NCI-H2029 (cell line): ENCODE results near the gene GABARAP.

Source experiments
- DNase-seq: peaks from one replicate; lab custom pipeline; 2025; lab: John Stamatoyannopoulos, UW

Gene GABARAP

DNA sequence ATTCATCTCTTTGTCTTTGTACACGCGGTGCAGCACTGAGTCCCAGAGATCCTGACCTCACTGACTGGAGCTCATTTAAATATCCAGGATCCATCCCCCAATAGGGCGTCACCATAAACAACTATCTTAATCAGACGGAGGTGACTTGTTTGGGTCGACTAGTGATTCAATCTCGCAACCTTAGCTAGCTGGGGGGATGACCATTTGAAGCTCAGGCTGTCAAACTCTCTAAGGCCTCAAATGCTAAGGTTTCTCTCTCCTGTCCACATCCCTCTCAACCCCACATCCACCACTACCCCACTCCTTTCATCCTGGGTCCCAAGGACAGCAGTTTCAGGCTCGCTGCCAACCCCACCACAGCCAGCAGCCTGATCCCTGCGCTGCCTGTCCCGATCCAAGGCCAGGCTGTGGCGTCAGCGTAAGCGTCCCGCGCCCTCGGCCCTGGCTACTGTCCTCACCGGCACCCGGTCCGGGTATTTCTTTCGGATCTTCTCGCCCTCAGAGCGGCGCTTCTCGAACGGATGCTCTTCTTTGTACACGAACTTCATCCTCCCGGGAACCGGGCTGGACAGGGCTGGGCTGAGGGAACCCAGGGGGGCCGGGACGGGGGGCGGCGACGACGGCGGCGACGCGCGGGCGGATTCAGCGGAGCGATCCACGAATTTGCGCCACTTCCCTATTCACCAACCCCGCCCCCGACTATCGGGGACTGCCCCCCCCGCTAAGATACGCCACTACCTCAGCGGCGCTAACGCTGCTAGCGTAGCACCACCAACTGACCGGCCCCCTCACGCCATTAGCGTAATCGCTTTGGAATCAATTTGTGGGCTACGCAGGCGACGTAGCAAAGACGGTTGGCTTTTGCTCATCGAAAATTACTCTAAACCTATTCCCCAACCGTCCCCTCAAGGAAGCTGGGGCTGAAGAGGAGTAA, at the start of gene GABARAP:
Gene GABARAP (minus strand): TSS at position 667 of the 934 bp plus-strand sequence. CDS start 119 bp downstream, at position 548.
- peak; percentile 62 for DNase-seq

GRCh38 chr17:7290685-7291084, 48.4 kb upstream of the GABARAP start:
- DNase-seq = no peak

- DNase-seq = no peak
Observed at GRCh38 chr17:7290166-7290565, 47.9 kb upstream of the GABARAP start.

- no peak for DNase-seq
Observed at GRCh38 chr17:7289256-7290032, 47.2 kb upstream of the GABARAP start.

- no peak for DNase-seq
Observed at GRCh38 chr17:7285679-7286078, 43.4 kb upstream of the GABARAP start.

DNA sequence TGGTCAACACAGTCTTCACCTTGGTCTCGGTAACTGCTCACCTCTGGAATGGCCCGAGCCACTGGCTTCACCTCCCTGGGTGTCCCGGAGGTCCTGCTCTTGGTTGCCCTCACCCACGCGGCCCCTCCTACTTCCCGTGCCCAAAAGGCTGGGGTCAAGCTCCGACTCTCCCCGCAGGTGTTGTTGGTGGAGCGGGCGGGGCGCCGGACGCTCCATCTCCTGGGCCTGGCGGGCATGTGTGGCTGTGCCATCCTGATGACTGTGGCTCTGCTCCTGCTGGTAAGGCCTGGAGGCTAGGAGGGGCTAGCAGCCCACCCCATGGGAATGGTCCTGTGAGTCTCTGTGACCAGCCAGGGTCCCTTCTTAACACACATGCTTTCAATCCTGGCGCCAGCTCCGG, 42.7 kb upstream of the GABARAP start:
- no peak for DNase-seq

DNA sequence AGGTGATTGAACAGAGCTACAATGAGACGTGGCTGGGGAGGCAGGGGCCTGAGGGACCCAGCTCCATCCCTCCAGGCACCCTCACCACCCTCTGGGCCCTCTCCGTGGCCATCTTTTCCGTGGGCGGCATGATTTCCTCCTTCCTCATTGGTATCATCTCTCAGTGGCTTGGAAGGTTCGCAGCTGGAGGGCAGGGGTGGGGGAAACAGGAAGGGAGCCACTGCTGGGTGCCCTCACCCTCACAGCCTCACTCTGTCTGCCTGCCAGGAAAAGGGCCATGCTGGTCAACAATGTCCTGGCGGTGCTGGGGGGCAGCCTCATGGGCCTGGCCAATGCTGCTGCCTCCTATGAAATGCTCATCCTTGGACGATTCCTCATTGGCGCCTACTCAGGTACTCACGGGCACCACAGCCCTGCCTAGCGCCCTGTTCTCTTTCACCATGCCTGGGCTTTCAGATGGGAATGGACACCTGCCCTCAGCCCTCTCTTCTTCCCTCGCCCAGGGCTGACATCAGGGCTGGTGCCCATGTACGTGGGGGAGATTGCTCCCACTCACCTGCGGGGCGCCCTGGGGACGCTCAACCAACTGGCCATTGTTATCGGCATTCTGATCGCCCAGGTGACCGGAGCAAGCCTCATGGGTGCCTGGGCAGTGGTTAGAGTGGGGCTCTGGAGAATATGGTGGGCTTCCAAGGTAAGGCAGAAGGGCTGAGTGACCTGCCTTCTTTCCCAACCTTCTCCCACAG, 41.4 kb upstream of the GABARAP start:
- DNase-seq = no peak

DNA sequence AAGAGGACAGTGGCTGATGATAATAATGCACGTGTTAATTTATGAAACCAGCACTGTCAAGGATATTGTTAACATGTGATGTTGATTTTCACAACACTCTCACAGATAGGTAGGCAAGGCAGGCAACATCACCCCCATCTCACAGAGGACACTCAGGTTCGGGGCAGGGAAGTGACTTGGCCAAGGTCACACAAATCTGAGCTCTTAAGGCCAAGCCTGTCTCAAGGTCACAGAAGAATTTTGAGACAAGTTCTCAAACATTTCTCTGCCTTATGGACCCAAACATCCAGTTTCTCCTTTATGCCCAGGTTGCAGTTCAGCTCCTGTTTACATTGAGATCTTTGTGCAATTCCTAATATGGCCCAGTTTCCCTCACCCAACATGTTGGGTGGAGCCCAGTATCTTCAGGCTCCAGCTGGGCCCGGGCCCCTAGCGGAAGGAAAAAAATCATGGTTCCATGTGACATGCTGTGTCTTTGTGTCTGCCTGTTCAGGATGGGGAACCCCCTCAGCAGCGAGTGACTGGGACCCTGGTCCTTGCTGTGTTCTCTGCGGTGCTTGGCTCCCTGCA, 40.6 kb upstream of the GABARAP start:
- DNase-seq = no peak

DNA sequence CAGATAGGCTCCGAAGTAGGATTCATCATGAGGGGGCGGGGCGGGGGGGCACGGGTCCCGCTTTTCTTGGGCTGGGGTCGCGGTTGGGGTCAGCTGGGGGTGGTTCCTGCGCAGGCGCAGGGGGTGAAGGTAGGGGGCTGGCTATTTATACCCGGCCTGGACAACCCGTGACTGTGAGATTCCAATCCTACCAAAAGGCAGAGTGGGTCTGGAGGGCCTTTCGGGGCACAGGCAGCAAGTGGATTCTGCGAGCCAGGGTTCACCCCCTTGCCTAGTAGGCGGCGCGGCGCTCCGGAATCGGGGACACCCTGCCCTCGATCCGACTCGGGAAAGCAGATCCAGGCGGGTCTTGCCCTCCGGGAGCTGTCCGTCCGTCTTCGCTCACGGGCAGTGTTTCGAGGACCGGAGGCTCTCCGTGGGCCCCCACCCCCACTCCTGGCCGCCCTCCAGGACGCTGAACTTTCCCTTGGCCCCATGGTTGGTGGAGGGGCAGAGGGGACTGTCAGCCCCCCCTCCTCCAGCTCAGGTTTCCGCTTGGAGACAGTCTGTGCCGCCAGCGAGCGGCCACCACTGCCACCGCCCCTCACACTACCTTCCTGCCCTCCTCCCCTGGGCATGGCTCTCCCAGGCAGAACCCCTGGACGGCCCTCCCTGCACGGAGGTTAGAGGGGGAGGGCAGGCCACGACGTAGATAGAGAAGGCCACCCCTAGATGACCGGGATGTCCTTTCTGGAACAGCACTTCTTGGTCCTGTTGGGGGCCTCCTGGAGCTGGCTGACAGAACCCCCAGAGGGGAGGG, 39.9 kb upstream of the GABARAP start:
- no peak for DNase-seq

GRCh38 chr17:7281074-7281952, 39.1 kb upstream of the GABARAP start, which contains the start of gene SLC2A4:
Gene SLC2A4 (plus strand): TSS chr17:7281718. CDS start chr17:7281935, 217 bp downstream.
- peak; percentile 66 for DNase-seq

- peak; percentile 31 for DNase-seq
Observed at GRCh38 chr17:7280519-7281073, 38.3 kb upstream of the GABARAP start.

DNA sequence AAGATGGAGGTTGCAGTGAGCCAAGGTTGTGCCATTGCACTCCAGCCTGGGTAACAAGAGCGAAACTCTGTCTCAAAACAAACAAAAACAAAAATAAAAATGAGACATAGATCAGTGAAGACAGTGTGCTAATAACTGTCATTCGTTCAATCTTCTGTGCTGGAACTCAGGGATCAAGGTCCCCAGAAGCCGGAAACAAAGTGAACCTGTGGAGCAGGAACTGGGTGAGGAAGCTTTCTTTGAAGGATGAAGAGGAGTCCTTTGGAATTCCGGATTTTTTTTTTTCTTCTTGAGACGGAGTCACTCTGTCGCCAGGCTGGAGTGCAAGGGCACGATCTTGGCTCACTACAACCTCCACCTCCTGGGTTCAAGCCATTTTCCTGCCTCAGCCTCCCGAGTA, 37.2 kb upstream of the GABARAP start:
- no peak for DNase-seq

- no peak for DNase-seq
Observed at GRCh38 chr17:7266784-7267183, 24.5 kb upstream of the GABARAP start.

DNA sequence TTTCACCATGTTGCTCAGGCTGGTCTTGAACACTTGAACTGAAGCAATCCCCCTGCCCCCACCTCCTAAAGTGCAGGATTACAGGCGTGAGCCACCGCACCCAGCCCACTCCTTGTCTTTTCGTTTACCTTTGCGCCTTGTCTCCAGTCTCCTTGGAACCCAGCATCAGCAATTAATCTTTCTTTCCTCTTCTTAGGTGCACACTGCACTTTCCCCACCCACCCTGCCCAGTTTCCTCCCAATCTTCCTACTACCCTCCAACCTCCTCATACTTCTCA, 21.5 kb upstream of the GABARAP start:
- DNase-seq = no peak

- peak; percentile 43 for DNase-seq
Observed at GRCh38 chr17:7262935-7263800, 20.9 kb upstream of the GABARAP start.

DNA sequence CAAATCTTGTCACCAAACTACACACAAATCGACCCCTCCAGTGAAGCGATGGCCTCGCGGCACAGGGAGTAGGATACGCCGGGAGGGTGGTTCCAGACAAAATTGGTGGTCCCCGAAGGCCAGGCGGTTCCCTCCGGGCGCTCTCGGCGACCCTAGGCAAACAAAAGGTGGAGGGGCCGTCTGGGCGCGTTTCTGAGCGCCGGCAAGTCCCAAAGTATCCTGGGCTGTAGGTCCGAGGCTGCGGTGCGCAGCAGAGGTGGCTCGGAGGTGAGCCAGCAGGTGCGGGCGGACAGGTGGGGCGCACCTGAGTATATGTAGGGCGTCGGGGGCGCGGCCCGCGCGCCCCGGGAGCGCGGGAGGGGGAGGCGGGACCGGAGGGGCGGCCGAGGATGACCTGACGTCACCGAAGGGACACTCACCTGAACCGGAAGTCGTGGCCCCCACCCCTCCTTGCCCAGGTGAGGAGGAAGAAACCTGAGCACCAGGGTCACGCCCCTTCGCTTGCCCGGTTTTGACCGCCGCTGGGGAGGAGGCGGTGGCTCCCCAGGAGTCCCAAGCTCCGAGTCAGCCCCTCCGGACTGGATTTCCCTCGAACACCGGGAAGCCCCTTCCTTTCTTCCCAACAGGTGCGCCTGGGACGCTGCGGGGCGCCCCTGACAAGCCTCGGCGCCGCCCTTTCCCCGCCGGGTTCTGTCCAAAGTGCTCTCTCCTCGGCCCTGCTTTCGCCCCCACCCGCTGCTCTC, 20.1 kb upstream of the GABARAP start, which contains the start of gene CLDN7:
Gene CLDN7 (minus strand): TSS at position 287 of the 743 bp plus-strand sequence. CDS start 435 bp downstream, outside the sequence.
- DNase-seq = peak; percentile 80

GRCh38 chr17:7261379-7262191, 19.3 kb upstream of the GABARAP start:
- DNase-seq = no peak
